ENCODE measurements around the gene ERI3. TPM values are rescaled to one million over a fixed set of nuclear protein-coding genes. Genes with fewer than 3 reads are reported as not detected.

The ERI3 gene
- total RNA-seq, 1 donor from 2014 or later: 58.3 TPM

- Mint-ChIP-seq H3K4me3 (ENCODE audit: unreplicated experiment) (no peak overlapping the region), H3K27ac (ENCODE audit: unreplicated experiment) (no peak overlapping the region), H3K4me1 (ENCODE audit: low read depth, unreplicated experiment) (peaks cover 9% of the 10 kb centered on the region), H3K9me3 (ENCODE audit: unreplicated experiment) (no peaks in the 10 kb centered on the region), H3K36me3 (ENCODE audit: low read depth, unreplicated experiment) (peaks cover 6% of the 10 kb centered on the region), H3K27me3 (ENCODE audit: low read depth, unreplicated experiment) (no peaks in the 10 kb centered on the region)
- FAIRE-seq (no peak), DNase-seq (ENCODE audit: low read depth) (peak; percentile 41)
- Histone ChIP-seq H3K4me1 (ENCODE audit: insufficient read depth, low read length) (no peaks in the 10 kb centered on the region), H3K79me2 (ENCODE audit: insufficient read depth, low read length) (peaks cover 59% of the 10 kb centered on the region), H2AFZ (ENCODE audit: low read depth, low read length) (no peak overlapping the region), H3K4me2 (ENCODE audit: low read length) (no peak overlapping the region), H3K9ac (ENCODE audit: low read length) (no peak overlapping the region), H3K4me3 (ENCODE audit: insufficient read depth, low read depth, low read length) (no peak overlapping the region), H4K20me1 (ENCODE audit: insufficient read depth, low read length) (peaks cover 57% of the 10 kb centered on the region), H3K27ac (ENCODE audit: low read depth, low read length) (no peak overlapping the region), H3K27me3 (ENCODE audit: insufficient read depth, low read length) (no peaks in the 10 kb centered on the region), H3K9me3 (ENCODE audit: insufficient read depth, low read depth, low read length) (no peaks in the 10 kb centered on the region), H3K36me3 (ENCODE audit: insufficient read depth, low read length) (no peaks in the 10 kb centered on the region)
- no peak for TF ChIP-seq CTCF (IDR thresholded peaks at IDR 0.05; ENCODE audit: insufficient read depth, low read depth, low read length)
- no peak for TF ChIP-seq EZH2 (IDR thresholded peaks at IDR 0.05; ENCODE audit: insufficient read depth, low read length)
These were observed 7.8 kb downstream of the ERI3 start for GRCh38 chr1:44347280-44347679.

GRCh38 chr1:44346878-44347277, 8.2 kb downstream of the ERI3 start:
- Histone ChIP-seq H3K9ac (ENCODE audit: low read length) (no peak overlapping the region), H3K9me3 (ENCODE audit: insufficient read depth, low read depth, low read length) (no peaks in the 10 kb centered on the region), H2AFZ (ENCODE audit: low read depth, low read length) (no peak overlapping the region), H3K4me2 (ENCODE audit: low read length) (no peak overlapping the region), H3K36me3 (ENCODE audit: insufficient read depth, low read length) (no peaks in the 10 kb centered on the region), H3K79me2 (ENCODE audit: insufficient read depth, low read length) (peaks cover 61% of the 10 kb centered on the region), H3K4me1 (ENCODE audit: insufficient read depth, low read length) (no peaks in the 10 kb centered on the region), H3K4me3 (ENCODE audit: insufficient read depth, low read depth, low read length) (no peak overlapping the region), H3K27me3 (ENCODE audit: insufficient read depth, low read length) (no peaks in the 10 kb centered on the region), H4K20me1 (ENCODE audit: insufficient read depth, low read length) (peaks cover 61% of the 10 kb centered on the region), H3K27ac (ENCODE audit: low read depth, low read length) (no peak overlapping the region)
- TF ChIP-seq EZH2 (IDR thresholded peaks at IDR 0.05; ENCODE audit: insufficient read depth, low read length): no peak
- no peak for TF ChIP-seq CTCF (IDR thresholded peaks at IDR 0.05; ENCODE audit: insufficient read depth, low read depth, low read length)
- H3K27ac Mint-ChIP-seq (ENCODE audit: unreplicated experiment): no peak overlapping the region
- H3K27me3 Mint-ChIP-seq (ENCODE audit: low read depth, unreplicated experiment): no peaks in the 10 kb centered on the region
- peaks cover 9% of the 10 kb centered on the region for H3K4me1 Mint-ChIP-seq (ENCODE audit: low read depth, unreplicated experiment)
- no peak for DNase-seq (ENCODE audit: low read depth)
- H3K9me3 Mint-ChIP-seq (ENCODE audit: unreplicated experiment): no peaks in the 10 kb centered on the region
- peaks cover 6% of the 10 kb centered on the region for H3K36me3 Mint-ChIP-seq (ENCODE audit: low read depth, unreplicated experiment)
- no peak overlapping the region for H3K4me3 Mint-ChIP-seq (ENCODE audit: unreplicated experiment)
- FAIRE-seq: no peak

GRCh38 chr1:44346184-44346583, 8.9 kb downstream of the ERI3 start:
- Mint-ChIP-seq H3K4me1 (ENCODE audit: low read depth, unreplicated experiment) (peaks cover 9% of the 10 kb centered on the region), H3K27ac (ENCODE audit: unreplicated experiment) (no peak overlapping the region), H3K4me3 (ENCODE audit: unreplicated experiment) (no peak overlapping the region), H3K27me3 (ENCODE audit: low read depth, unreplicated experiment) (no peaks in the 10 kb centered on the region), H3K36me3 (ENCODE audit: low read depth, unreplicated experiment) (peaks cover 6% of the 10 kb centered on the region), H3K9me3 (ENCODE audit: unreplicated experiment) (no peaks in the 10 kb centered on the region)
- DNase-seq (ENCODE audit: low read depth) (no peak), FAIRE-seq (no peak)
- no peaks in the 10 kb centered on the region for H3K36me3 ChIP-seq (ENCODE audit: insufficient read depth, low read length)
- H3K27me3 ChIP-seq (ENCODE audit: insufficient read depth, low read length): no peaks in the 10 kb centered on the region
- H3K9ac ChIP-seq (ENCODE audit: low read length): no peak overlapping the region
- no peak for TF ChIP-seq EZH2 (IDR thresholded peaks at IDR 0.05; ENCODE audit: insufficient read depth, low read length)
- TF ChIP-seq CTCF (IDR thresholded peaks at IDR 0.05; ENCODE audit: insufficient read depth, low read depth, low read length): no peak
- no peak overlapping the region for H3K27ac ChIP-seq (ENCODE audit: low read depth, low read length)
- H4K20me1 ChIP-seq (ENCODE audit: insufficient read depth, low read length): peaks cover 64% of the 10 kb centered on the region
- no peak overlapping the region for H3K4me3 ChIP-seq (ENCODE audit: insufficient read depth, low read depth, low read length)
- H2AFZ ChIP-seq (ENCODE audit: low read depth, low read length): no peak overlapping the region
- H3K9me3 ChIP-seq (ENCODE audit: insufficient read depth, low read depth, low read length): no peaks in the 10 kb centered on the region
- peaks cover 63% of the 10 kb centered on the region for H3K79me2 ChIP-seq (ENCODE audit: insufficient read depth, low read length)
- no peaks in the 10 kb centered on the region for H3K4me1 ChIP-seq (ENCODE audit: insufficient read depth, low read length)
- H3K4me2 ChIP-seq (ENCODE audit: low read length): no peak overlapping the region
